ENCODE data around the gene ATG2B. TPM values are rescaled to one million over a fixed set of nuclear protein-coding genes. Genes with fewer than 3 reads are reported as not detected.

The ATG2B gene
- total RNA-seq, 4 donors from 2014 or later, result 26.1 to 30.8 (median 28.2) TPM

GRCh38 chr14:96359959-96360358, 3.2 kb downstream of the ATG2B start:
- no peak for TF ChIP-seq CTCF (IDR thresholded peaks at IDR 0.05; ENCODE audit: low read depth)

GRCh38 chr14:96357216-96357615, 5.9 kb downstream of the ATG2B start:
- TF ChIP-seq CTCF (IDR thresholded peaks at IDR 0.05; ENCODE audit: low read depth), result no peak

GRCh38 chr14:96354246-96354645, 8.9 kb downstream of the ATG2B start:
- TF ChIP-seq CTCF (IDR thresholded peaks at IDR 0.05; ENCODE audit: low read depth), result no peak

GRCh38 chr14:96352708-96353107, 10.4 kb downstream of the ATG2B start:
- no peak for TF ChIP-seq CTCF (IDR thresholded peaks at IDR 0.05; ENCODE audit: low read depth)

- no peak for TF ChIP-seq CTCF (IDR thresholded peaks at IDR 0.05; ENCODE audit: low read depth)
These were observed 11.2 kb downstream of the ATG2B start for GRCh38 chr14:96351986-96352385.

GRCh38 chr14:96349286-96350075, 13.7 kb downstream of the ATG2B start:
- TF ChIP-seq CTCF (IDR thresholded peaks at IDR 0.05; ENCODE audit: low read depth), result no peak

- TF ChIP-seq CTCF (IDR thresholded peaks at IDR 0.05; ENCODE audit: low read depth), result no peak
These were observed 17.5 kb downstream of the ATG2B start for GRCh38 chr14:96345669-96346068.
